HepG2 (cell line): ENCODE results near the gene CSNK1A1. TPM values are rescaled to one million over a fixed set of nuclear protein-coding genes. Genes with fewer than 3 reads are reported as not detected.

Source experiments
- ATM ChIP-seq: fragments of 450-650 bp; IDR thresholded peaks from 2 replicates; pipeline ENCODE4 v1.7.1; 2017; ENCODE audit warnings: mild to moderate bottlenecking, borderline replicate concordance
- CERS6 ChIP-seq: sonication (generic); formaldehyde crosslinking; IDR thresholded peaks from 2 replicates; pipeline ENCODE4 v1.5.0; 2020; ENCODE audit warnings: missing genetic modification reagents
- ETS1 ChIP-seq: sonication (generic); formaldehyde crosslinking; IDR thresholded peaks from 2 replicates; pipeline ENCODE4 v1.4.0; 2020; ENCODE audit warnings: missing genetic modification reagents
- FOXO1 ChIP-seq: sonication (generic); formaldehyde crosslinking; IDR thresholded peaks from 2 replicates; pipeline ENCODE4 v1.4.0; 2020; ENCODE audit warnings: missing genetic modification reagents
- GABPA ChIP-seq, 2 experiments: IDR thresholded peaks; 2 replicates each; pipeline ENCODE4 v1.6.1; 2011 to 2016; ENCODE audit warnings: low read depth in 2 of 2, low read length in 1 of 2, missing biosample characterization in 1 of 2, missing genetic modification characterization in 1 of 2
- KLF16 ChIP-seq, 2 experiments: sonication (generic) in 1 of 2; formaldehyde crosslinking in 1 of 2; IDR thresholded peaks; 2 replicates each; pipeline versions ENCODE4 v1.6.1 to v1.8.0; 2016 to 2023; ENCODE audit warnings: missing genetic modification reagents in 2 of 2, missing compliant biosample characterization in 1 of 2
- LBX2 ChIP-seq: sonication (generic); formaldehyde crosslinking; IDR thresholded peaks from 2 replicates; pipeline ENCODE4 v1.5.0; 2020; ENCODE audit warnings: missing genetic modification reagents, mild to moderate bottlenecking, borderline replicate concordance
- NFE2L2 ChIP-seq: fragments of 150-350 bp; IDR thresholded peaks from 2 replicates; pipeline ENCODE4 v1.6.1; 2014; ENCODE audit warnings: low read length
- TCF7L2 ChIP-seq: IDR thresholded peaks from 2 replicates; pipeline ENCODE4 v1.6.1; 2011; ENCODE audit warnings: mild to moderate bottlenecking, low read depth, low read length, moderate library complexity
- TERF1 ChIP-seq: sonication (generic); formaldehyde crosslinking; IDR thresholded peaks from 2 replicates; pipeline ENCODE4 v1.8.0; 2022; ENCODE audit warnings: mild to moderate bottlenecking, missing genetic modification reagents, moderate library complexity
- TRAFD1 ChIP-seq: sonication (generic); formaldehyde crosslinking; IDR thresholded peaks from 2 replicates; pipeline ENCODE4 v1.5.1; 2020; ENCODE audit warnings: missing genetic modification reagents, mild to moderate bottlenecking, borderline replicate concordance
- ZBTB43 ChIP-seq: sonication (generic); formaldehyde crosslinking; conservative IDR thresholded peaks from 2 replicates; pipeline ENCODE4 v1.4.0; 2020; ENCODE audit warnings: missing genetic modification reagents
- ZEB1 ChIP-seq: IDR thresholded peaks from 2 replicates; pipeline ENCODE4 v1.6.1; 2012; ENCODE audit warnings: mild to moderate bottlenecking, low read depth, inconsistent platforms; ENCODE audit not compliant: insufficient replicate concordance
- ZFYVE20 ChIP-seq: sonication (generic); formaldehyde crosslinking; IDR thresholded peaks from 2 replicates; pipeline ENCODE4 v1.8.0; 2023; ENCODE audit warnings: low read depth, mild to moderate bottlenecking, moderate library complexity, missing genetic modification reagents, borderline replicate concordance
- ZNF530 ChIP-seq: sonication (generic); formaldehyde crosslinking; IDR thresholded peaks from 2 replicates; pipeline ENCODE4 v1.5.0; 2020; ENCODE audit warnings: low read depth, mild to moderate bottlenecking, missing genetic modification reagents
- ZNF574 ChIP-seq: sonication (generic); formaldehyde crosslinking; IDR thresholded peaks from 2 replicates; pipeline ENCODE4 v1.4.0; 2020; ENCODE audit warnings: missing genetic modification reagents
- ZNF781 ChIP-seq: sonication (generic); formaldehyde crosslinking; IDR thresholded peaks from 2 replicates; pipeline ENCODE4 v1.5.1; 2020; ENCODE audit warnings: borderline replicate concordance, mild to moderate bottlenecking, missing genetic modification reagents; ENCODE audit errors: not compliant biosample characterization
- polyA plus RNA-seq, 8 experiments: library from polyadenylated mRNA; depleted of rRNA in 3 of 8; stranded (reverse) in 7 of 8; unstranded in 1 of 8; fragments of >200 nt; fragmentation: Illumina TruSeq in 4 of 8; extraction: Trizol in 4 of 8; gene quantifications; 2 replicates each; pipeline versions ENCODE4 v1.2.1 to v1.2.3, GENCODE V29; 2011 to 2016; ENCODE audit warnings: low read depth in 4 of 8, missing spikeins in 1 of 8, mixed read lengths in 1 of 8; ENCODE audit not compliant: insufficient read depth in 1 of 8
- total RNA-seq, 5 experiments: library from RNA; depleted of rRNA; stranded (reverse); fragments of >200 nt; fragmentation: Illumina TruSeq; extraction: Trizol; gene quantifications; 2 replicates each; pipeline ENCODE4 v1.2.3, GENCODE V29; 2016; ENCODE audit warnings: low read depth in 1 of 5

Gene CSNK1A1
- total and polyA plus RNA-seq, 2 of the 13 experiments (the other 11 are each of a cell fraction or from before 2014, with no cell fraction given), result 89.0 to 149 TPM

GRCh38 chr5:149549461-149550267 is 1.6 kb downstream of the CSNK1A1 start (continued):
- TF ChIP-seq LBX2 (CRISPR knock-in tag), result no peak
- TF ChIP-seq ZNF781 (CRISPR knock-in tag), result no peak
- no peak for TF ChIP-seq TRAFD1
- TF ChIP-seq CERS6 (CRISPR knock-in tag), result no peak
- no peak for TF ChIP-seq FOXO1 (CRISPR knock-in tag)
- no peak for TF ChIP-seq TERF1
- no peak for TF ChIP-seq ZBTB43 (CRISPR knock-in tag)
- no peak for TF ChIP-seq NFE2L2
- no peak for TF ChIP-seq GABPA (IDR thresholded peaks at IDR 0.05; ENCODE audit: low read depth, low read length)
- no peak for TF ChIP-seq GABPA (CRISPR knock-in tag; IDR thresholded peaks at IDR 0.05; ENCODE audit: low read depth)
- TF ChIP-seq ZNF530, result no peak
- no peak for TF ChIP-seq ZEB1
- TF ChIP-seq KLF16 (CRISPR knock-in tag; IDR thresholded peaks at IDR 0.05), result peak in 1 of 2 experiments; percentile 11; a peak in 1 of 4 replicates
- TF ChIP-seq ETS1 (CRISPR knock-in tag), result no peak
- no peak for TF ChIP-seq TCF7L2
- no peak for TF ChIP-seq ZFYVE20
- peak; percentile 21; the same call in 1 of the 2 replicates for TF ChIP-seq ZNF574 (CRISPR knock-in tag)
- no peak for TF ChIP-seq ATM
